ENCODE data around the gene SART3. TPM values are rescaled to one million over a fixed set of nuclear protein-coding genes. Genes with fewer than 3 reads are reported as not detected.

The SART3 gene
- total and polyA plus RNA-seq, 2 of the 13 experiments (the other 11 are each of a cell fraction or from before 2014, with no cell fraction given): 16.1 to 69.9 TPM

DNA sequence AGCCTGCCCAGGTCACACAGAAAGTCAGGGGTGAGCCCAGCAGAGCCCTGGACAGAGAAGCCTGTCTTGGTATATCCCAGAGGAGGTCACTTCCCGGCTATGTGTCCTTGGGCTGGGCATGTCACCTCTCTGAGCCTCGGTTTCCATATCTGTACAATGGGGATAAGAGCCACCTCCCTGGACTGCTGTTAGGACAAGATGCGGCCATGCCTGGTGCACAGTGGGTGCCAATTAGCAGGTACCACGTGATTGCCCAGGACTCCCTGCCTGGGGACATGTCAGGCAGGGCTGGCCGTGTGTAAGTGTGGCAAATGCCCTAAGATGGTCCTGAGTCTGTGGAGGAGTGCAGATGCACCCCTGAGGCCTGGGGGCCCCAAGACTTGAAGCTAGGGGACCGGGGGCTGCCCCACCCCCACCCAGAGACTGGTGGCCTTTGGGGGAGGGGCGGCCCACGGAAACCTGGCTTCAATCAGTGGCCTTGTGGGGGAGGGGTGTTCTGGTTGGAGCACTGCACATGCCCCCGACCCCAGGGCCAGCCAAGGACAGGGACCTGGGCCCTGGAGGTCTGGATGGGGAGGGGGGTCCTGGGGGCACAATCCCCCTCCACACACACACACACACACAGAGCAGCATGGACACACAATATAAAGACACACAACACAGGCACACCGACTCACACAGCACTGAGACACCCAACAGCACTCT lies 36.0 kb upstream of the SART3 start (continued):
- TF ChIP-seq ZNF281 (CRISPR knock-in tag; IDR thresholded peaks at IDR 0.05; ENCODE audit: borderline replicate concordance): peak; percentile 40; the same call in 1 of the 2 replicates
- peak; percentile 79 for TF ChIP-seq ZNF646 (CRISPR knock-in tag; IDR thresholded peaks at IDR 0.05)
- no peak for TF ChIP-seq HMG20B (CRISPR knock-in tag; conservative IDR thresholded peaks at IDR 0.05)
- TF ChIP-seq ETV5 (CRISPR knock-in tag; IDR thresholded peaks at IDR 0.05; ENCODE audit: borderline replicate concordance): no peak

Data from HepG2 (cell line).